Activated CD8-positive, alpha-beta memory T cell treated with anti-CD3 and anti-CD28 coated beads, Interleukin-2, amount 50 U/mL, for 4 hours (primary cell): ENCODE measurements around the gene FLAD1.

Experiments used
- DNase-seq: peaks from one replicate; pipeline ENCODE4 v3.0.0-alpha.2; 2020

FLAD1 gene

GRCh38 chr1:155005076-155006011 is 22.2 kb downstream of the FLAD1 start:
- DNase-seq, result no peak

DNA sequence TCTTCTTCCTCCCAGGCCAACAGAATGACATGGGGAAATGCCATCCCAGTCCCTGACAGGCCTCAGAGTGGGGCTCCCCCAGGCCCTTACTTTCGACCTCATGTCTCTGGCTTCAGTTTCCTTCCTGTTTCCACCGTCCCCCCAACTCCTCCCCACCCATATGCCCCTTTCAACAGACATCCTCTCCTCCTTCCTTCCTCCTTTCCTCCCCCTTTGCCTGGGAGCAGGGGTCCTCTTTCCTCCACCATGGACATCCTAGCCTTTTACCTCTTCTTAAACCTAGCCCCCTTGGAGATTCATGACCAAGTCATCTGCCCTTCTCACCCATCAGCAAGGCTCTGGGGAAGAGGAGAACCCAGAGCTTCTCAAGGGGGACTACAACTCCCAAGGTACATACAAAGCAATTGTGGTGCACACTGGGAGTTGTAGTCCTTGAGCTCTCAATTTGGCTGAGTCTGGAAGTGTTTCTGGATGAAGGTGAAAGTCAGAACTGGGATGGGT is 23.5 kb downstream of the FLAD1 start:
- DNase-seq, result no peak

DNA sequence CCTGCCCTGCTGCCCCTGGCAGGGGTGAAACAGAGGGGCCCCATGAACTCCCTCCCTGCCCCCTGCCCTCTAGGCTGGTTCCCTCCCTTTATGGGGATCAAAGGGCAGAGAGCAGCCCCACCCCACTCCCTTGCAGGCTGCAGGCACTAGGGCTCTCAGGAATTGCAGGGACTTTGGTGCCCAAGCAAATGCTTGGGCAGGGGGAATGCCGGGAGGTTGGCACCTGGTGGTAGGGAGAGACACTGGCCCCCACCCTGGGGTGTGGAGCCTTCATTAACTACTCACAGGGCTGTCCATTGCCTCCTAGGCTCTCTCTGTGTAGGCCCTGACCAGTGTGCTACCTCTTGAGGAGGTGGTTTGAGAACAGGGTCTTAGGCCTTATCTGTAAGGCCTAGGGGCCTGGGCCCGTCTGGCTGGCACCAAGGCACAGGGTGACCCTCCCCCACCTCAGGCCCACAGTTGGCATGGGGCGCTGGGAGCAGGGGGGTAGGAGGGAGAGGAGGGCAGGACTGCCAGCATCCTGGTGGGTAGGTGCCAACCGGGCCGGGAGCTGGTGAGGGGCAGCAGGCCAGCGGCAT is 24.2 kb downstream of the FLAD1 start:
- no peak for DNase-seq

- no peak for DNase-seq
These were observed 25.1 kb downstream of the FLAD1 start for GRCh38 chr1:155008015-155008941.

- DNase-seq, result no peak
These were observed 26.1 kb downstream of the FLAD1 start for GRCh38 chr1:155009221-155009711.

- DNase-seq, result no peak
These were observed 26.6 kb downstream of the FLAD1 start for GRCh38 chr1:155009742-155010141.

DNA sequence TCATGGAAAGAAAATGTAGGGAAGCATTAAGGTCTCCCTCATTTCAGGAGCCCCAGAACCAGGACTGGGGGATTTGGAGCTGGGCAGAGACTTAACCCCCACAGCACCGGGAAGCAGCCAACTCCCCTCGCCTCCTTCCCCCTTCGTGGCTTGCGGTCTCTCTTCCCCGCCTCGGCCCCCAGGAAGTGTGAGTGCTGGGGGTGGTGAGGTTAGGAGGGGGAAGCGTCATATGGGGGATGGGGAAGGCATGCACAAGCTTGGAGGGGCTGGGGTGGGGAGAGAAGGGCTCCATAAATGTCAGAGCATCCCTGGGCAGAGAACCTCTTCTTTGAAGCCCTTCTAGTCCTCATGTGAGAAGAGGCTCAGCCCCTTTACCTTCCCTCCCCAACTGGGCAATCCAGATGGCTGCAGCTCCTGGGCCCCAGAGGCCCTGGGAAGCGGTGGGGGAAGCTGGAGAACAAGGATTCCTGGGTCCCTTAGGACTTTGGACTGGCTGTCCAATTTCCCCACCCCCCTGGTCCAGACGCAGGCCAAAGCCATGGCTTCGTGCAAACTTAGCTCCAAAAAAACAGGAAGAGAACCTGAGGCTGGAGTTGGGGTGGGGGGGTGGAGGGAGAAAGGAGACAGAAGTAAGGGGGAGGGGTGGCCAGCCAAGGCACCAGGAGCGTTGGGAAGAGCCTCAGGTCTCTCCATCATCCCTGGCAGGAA is 27.2 kb downstream of the FLAD1 start:
- no peak for DNase-seq

GRCh38 chr1:155011004-155011416 is 27.9 kb downstream of the FLAD1 start:
- no peak for DNase-seq

DNA sequence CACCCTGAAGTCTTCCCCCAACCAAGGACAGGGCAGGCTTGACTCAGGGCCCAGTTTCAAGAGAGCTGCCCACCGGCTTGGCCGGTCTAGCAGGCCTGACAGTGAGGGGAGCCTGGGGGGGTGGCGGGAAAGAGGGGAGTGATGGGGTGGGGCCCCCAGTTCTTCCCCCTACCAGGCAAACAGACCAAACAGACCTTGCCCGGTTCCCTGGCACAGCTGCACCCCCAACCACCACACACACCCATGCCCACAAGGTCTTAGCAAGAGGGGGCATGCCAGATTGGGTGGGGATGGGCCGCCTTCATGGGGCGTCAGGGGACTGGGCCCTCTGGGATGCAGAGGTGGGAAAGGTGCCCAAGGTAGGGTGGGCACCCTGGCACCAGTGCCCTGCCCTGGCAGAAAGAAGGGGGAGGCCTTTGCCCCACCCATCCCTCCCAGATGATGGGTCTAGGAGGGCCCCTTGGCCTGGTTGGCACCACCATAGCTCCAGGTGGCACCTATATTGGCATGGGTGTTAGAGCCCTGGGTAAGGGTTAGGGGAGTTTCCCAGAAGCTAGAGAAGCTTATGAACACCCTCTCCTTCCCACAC is 28.4 kb downstream of the FLAD1 start:
- no peak for DNase-seq

- DNase-seq, result no peak
These were observed 28.9 kb downstream of the FLAD1 start for GRCh38 chr1:155012026-155012546.

DNA sequence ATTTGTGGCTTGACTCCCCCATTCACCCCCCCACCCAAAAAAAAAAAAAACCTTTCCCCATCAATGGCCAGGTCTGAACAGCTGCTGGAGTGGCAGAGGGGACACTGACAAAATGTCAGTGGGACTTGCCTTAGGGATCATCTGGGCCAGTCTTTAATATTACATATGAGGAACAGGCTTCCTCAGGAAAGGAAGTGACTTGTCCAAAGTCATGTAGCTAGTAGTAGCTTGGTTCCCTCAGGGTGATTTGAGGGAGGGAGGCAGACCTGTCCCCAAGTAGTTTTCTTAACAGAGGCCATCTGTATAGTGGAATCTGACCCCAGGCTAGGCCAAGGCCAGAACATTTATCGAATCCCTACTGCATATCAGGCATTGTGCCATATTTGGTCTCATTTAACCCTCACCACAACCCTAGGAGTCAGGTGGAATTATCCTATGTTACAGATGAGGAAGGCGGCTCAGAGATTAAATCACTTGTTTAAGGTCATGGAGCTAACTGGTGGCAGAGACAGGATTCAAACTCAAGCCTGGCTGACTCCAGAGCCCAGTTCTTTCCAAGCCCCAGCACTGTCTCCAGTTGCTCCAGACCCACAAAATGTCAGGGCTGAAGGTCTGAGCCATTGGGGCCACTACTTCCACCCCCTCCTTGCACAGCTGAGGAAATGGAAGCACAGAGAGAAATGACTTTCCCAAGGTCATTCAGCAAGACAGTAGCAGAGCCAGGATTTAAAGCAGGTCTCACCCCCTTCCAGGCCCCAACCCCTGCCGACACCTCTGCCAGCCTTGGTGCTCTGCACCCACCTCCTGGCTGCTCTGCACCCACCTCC is 29.8 kb downstream of the FLAD1 start:
- DNase-seq, result no peak

DNA sequence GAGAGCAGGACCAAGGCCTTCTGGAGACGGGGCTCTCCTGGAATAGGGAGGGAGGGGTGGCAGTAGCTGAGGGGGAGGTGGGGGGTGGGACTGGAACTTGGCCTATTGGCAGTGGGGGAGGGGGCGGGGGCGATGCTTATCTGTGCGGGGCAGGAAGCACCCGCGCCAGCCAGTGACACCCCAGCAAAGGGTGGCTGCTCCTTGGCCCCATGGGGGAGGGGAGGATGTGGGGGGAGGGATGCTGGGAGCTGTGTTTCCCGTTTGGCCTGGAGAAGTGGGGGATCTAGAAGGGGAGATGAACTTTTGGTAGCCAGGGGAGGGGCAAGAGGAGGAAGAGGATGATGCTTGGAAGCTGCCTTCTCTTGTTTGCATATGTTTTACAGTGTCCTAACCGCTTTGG is 30.5 kb downstream of the FLAD1 start:
- no peak for DNase-seq

DNA sequence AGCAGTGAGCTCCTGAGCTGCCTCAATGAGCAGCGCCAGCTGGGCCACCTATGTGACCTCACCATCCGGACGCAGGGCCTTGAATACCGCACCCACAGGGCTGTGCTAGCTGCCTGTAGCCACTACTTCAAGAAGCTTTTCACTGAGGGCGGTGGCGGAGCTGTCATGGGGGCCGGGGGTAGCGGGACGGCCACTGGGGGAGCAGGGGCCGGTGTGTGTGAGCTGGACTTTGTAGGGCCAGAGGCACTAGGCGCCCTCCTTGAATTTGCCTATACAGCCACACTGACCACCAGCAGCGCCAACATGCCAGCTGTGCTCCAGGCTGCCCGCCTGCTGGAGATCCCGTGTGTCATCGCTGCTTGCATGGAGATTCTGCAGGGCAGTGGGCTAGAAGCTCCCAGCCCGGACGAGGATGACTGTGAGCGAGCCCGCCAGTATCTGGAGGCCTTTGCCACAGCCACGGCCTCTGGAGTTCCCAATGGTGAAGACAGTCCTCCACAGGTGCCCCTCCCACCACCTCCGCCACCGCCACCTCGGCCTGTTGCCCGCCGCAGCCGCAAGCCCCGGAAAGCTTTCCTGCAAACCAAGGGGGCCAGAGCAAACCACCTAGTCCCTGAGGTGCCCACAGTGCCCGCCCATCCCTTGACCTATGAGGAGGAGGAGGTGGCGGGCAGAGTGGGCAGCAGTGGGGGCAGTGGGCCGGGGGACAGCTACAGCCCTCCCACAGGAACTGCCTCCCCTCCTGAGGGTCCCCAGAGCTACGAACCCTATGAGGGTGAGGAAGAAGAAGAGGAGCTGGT is 31.8 kb downstream of the FLAD1 start:
- DNase-seq, result no peak

DNA sequence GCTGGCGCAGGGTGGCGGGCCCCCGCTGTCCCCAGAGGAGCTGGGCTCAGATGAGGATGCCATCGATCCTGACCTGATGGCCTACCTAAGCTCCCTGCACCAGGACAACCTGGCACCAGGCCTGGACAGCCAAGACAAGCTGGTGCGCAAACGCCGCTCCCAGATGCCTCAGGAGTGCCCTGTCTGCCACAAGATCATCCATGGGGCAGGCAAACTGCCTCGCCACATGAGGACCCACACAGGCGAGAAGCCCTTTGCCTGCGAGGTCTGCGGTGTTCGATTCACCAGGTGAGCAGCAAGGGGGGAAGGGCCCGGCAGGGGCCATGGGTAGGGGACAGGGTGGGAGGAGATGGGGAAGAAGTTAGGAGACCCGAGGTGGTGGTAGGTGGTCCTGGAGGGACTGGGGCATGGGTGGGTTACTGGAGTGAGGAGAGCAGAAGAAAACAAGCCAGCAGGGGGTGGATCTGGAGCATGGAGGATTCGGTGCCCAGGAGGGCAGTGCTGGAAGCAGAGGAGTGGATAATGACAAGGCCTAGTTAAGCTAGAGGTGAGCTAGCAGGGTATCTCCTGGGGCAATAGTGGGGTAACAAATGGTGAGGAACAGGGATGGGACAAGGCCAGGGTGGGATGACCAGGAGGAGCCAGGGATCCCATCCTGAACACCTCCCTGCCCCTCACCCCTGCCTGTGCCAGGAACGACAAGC is 32.5 kb downstream of the FLAD1 start:
- no peak for DNase-seq

GRCh38 chr1:155016231-155016831 is 33.2 kb downstream of the FLAD1 start:
- no peak for DNase-seq

DNA sequence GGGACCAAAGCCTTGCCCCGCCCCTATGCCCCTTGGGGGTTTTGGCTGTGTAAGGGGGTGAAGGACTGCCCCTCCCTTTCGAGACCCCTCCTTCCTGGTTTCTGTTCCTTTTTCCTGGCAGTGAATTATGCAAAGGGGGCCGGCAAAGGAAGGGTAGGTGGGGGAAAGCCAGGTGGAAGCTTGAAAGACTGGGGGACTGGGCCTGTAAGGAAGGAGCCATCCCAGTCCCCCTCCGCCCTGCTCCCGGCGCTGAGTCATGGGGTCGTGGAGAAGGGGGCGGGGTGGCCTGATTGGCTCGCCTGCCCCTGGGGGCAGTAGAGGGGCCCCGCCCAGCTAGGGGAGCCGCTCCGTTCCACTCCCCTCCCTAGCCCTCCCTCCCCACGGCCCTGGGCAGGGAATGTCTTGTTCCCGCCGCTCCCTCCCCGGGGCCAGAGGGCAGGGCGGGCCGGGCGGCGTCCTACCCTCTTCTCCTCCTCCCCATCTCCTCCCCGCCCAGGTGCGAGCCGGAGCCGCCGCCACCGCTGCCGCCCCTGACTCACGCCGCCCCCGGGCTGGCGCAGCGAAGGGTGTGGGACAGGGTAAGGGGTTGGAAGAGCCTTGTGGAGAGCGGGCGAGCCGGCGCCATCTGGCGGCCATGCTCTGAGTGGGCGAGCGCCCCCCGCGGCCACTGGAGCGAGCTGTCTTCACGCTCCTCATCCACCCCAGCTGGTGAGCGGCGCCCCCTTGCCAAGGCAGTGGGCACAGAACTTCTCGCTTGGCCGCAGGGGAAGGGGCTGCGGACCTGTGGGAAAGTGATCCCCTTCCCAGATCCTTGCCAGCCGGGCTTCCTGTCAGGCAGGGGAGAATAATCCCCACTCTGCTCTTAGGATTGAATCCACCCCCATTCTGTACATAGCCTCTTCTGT is 34.1 kb downstream of the FLAD1 start:
- peak; percentile 92 for DNase-seq

GRCh38 chr1:155017946-155018316 is 34.8 kb downstream of the FLAD1 start:
- DNase-seq, result no peak
